Measurements from ENCODE around the gene BATF2. TPM values are rescaled to one million over a fixed set of nuclear protein-coding genes. Genes with fewer than 3 reads are reported as not detected.
A peak's percentile ranks its signal among the peaks of the same experiment; 100 is the strongest.

BATF2 gene, protein sequence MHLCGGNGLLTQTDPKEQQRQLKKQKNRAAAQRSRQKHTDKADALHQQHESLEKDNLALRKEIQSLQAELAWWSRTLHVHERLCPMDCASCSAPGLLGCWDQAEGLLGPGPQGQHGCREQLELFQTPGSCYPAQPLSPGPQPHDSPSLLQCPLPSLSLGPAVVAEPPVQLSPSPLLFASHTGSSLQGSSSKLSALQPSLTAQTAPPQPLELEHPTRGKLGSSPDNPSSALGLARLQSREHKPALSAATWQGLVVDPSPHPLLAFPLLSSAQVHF
- total RNA-seq = under 1 TPM in 1 of 2 experiments, not detected in 1; 0.10 TPM

DNA sequence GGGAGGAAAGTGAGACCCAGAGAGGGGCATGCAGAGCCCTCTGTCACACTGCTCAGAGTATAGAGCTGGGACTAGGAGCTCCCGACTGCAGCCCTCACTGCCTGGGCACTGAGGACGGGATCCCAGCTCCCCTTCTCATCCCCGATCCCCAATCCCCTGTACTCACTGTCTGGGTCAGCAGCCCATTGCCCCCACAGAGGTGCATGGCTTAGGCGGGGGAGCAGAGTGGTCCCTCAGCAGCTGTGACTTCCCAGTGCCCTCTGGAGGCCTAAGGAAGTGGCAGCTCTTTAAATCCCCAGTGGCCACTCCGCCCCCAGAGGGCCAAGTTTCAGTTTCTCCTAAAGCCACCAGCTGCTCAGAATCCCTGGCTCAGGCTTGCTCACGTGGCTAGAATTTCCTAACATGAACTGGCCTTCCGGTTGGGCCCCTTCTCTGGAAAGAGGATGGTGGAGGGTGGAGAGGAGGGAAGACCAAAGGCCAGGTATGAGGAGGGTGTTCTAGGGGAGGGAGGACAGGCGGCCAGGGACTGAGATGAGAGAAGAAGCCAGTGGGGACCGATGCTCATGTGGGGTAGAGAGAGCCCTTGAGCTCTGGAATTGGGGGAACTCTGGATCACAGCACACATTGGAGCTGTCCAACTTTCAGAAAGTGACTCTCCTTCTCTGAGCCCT, at the start of gene BATF2:
Gene BATF2 (minus strand): TSS at position 262 of the 671 bp plus-strand sequence. CDS start 57 bp downstream, at position 205.
- Mint-ChIP-seq H3K36me3 (ENCODE audit: low read depth) (no peaks in the 10 kb centered on the region), H3K4me1 (peaks cover 24% of the 10 kb centered on the region), H3K27ac (peak within 1 kb of the TSS; percentile 61), H3K27me3 (peaks cover 4% of the 10 kb centered on the region), H3K9me3 (no peaks in the 10 kb centered on the region), H3K4me3 (peak within 1 kb of the TSS; percentile 38)
- ChIA-PET CTCF (interaction anchor here (0.8 to 1.9 kb wide), 8 partner anchors 10 to 229 kb away, joined by 3 to 16 read pairs (median 4); partner anchors contain the start of gene ARL2), POLR2A (no interaction called here)
- DNase-seq = no peak

DNA sequence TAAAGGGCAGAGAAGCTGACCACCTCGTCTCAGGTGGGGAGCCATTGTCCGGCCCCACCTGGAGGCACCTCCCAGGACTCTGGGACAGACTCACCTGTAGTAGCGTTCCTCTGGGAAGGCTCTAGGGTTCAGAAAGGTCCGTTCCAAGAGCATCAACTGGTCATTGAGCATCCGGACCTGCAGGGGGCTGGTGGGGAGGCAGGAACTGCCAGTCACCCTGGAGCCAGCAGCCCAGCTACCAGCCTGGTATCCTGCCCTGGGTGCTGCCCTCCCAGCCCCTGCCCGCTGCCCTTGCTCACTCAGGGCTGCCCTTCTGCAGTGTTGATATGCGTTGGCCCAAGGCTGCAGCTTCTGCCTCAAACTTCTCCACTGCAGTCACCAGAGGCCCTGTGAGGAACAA, 49.0 kb upstream of the BATF2 start:
- H3K36me3 Mint-ChIP-seq (ENCODE audit: low read depth) = peaks cover 25% of the 10 kb centered on the region
- H3K27ac Mint-ChIP-seq = no peak overlapping the region
- POLR2A ChIA-PET = no interaction called here
- no peak for DNase-seq
- CTCF ChIA-PET = interaction anchor here (0.6 to 1.2 kb wide), 4 partner anchors 22 to 65 kb away, joined by 3 to 4 read pairs (median 3); partner anchors contain the start of gene ARL2
- H3K9me3 Mint-ChIP-seq = no peaks in the 10 kb centered on the region
- no peak overlapping the region for H3K4me3 Mint-ChIP-seq
- peaks cover 48% of the 10 kb centered on the region for H3K4me1 Mint-ChIP-seq
- no peaks in the 10 kb centered on the region for H3K27me3 Mint-ChIP-seq

DNA sequence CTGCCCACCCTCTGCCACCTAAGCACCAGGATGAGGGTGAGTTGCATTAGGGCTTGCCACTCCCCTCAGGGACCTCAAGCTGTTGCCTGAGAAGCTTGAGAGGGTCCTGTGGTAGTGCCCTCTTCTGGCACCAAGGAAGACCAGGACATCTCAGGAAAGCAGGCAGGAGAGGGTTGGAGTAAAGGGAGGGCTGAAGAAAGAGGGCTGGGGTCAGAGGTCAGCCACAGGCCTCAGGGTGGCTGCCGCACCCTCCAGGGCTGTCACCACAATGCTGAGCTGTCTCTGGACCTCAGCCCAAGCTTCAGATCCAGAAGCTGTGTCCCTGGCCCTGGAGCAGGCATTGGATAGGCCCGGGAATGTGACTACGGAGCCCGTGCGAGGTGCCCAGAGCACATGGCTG, 48.3 kb upstream of the BATF2 start:
- POLR2A ChIA-PET = no interaction called here
- Mint-ChIP-seq H3K4me1 (peaks cover 52% of the 10 kb centered on the region), H3K27ac (no peak overlapping the region), H3K9me3 (no peaks in the 10 kb centered on the region), H3K4me3 (no peak overlapping the region), H3K36me3 (ENCODE audit: low read depth) (peaks cover 25% of the 10 kb centered on the region), H3K27me3 (no peaks in the 10 kb centered on the region)
- CTCF ChIA-PET = interaction anchor here (0.9 to 1.2 kb wide), 3 partner anchors 31 to 66 kb away, joined by 3 to 4 read pairs (median 3); partner anchors contain the start of gene ARL2
- no peak for DNase-seq

DNA sequence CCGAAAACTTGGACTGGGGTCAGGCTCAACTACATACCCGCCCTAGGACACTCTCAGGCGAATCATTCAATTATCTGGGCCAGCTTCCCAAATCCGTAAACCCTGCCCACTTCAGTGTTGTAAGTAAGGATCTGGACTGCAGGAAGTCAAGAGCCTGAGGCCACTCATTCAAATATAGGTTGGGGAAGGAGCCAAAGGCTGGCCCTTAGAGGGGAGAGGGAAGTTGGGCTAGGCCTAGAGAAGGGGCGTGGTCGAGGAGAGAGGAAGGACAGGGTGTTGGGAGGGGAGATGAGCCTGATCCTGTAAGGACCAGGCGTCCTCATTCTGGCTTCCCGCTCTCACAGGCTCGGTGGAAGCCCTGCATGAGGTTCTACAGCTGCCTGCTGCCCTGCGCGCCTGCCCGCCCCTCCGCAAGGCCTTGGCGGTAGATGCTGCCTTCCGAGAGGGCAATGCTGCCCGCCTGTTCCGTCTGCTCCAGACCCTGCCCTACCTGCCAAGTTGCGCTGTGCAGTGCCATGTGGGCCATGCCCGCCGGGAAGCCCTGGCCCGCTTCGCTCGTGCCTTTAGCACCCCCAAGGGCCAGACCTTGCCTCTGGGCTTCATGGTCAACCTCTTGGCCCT, 47.2 kb upstream of the BATF2 start:
- no peak for DNase-seq
- no peaks in the 10 kb centered on the region for H3K27me3 Mint-ChIP-seq
- ChIA-PET POLR2A (no interaction called here), CTCF (interaction anchor here (3.9 kb wide), 1 partner anchor 30 kb away, joined by 13 read pairs; the partner anchor contains the start of gene ARL2)
- no peak overlapping the region for H3K4me3 Mint-ChIP-seq
- peaks cover 57% of the 10 kb centered on the region for H3K4me1 Mint-ChIP-seq
- peaks cover 25% of the 10 kb centered on the region for H3K36me3 Mint-ChIP-seq (ENCODE audit: low read depth)
- H3K27ac Mint-ChIP-seq = no peak overlapping the region
- H3K9me3 Mint-ChIP-seq = no peaks in the 10 kb centered on the region

DNA sequence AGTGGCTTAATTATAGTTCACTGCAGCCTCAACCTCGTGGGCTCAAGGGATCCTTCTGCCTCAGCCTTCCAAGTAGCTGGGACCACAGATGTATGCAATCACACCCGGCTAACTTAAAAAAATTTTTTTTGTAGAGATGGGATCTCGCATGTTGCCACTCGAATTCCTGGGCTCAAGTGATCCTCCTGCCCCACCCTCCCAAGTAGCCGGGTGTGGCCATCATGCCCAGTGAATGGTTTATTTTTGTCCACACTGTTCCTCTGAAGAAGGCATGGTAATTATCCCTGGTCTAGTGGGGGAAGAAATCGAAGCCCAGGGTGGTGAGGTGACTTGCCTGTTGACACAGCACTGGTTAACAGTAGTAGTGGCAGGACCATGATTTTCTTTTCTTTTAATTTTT, 46.1 kb upstream of the BATF2 start:
- peak overlapping the region; percentile 85 for H3K4me3 Mint-ChIP-seq
- peaks cover 24% of the 10 kb centered on the region for H3K36me3 Mint-ChIP-seq (ENCODE audit: low read depth)
- no peaks in the 10 kb centered on the region for H3K9me3 Mint-ChIP-seq
- no peak for DNase-seq
- ChIA-PET CTCF (interaction anchor here (3.9 kb wide), 1 partner anchor 28 kb away, joined by 13 read pairs; the partner anchor contains the start of gene ARL2), POLR2A (no interaction called here)
- no peaks in the 10 kb centered on the region for H3K27me3 Mint-ChIP-seq
- H3K4me1 Mint-ChIP-seq = peaks cover 51% of the 10 kb centered on the region
- H3K27ac Mint-ChIP-seq = no peak overlapping the region

DNA sequence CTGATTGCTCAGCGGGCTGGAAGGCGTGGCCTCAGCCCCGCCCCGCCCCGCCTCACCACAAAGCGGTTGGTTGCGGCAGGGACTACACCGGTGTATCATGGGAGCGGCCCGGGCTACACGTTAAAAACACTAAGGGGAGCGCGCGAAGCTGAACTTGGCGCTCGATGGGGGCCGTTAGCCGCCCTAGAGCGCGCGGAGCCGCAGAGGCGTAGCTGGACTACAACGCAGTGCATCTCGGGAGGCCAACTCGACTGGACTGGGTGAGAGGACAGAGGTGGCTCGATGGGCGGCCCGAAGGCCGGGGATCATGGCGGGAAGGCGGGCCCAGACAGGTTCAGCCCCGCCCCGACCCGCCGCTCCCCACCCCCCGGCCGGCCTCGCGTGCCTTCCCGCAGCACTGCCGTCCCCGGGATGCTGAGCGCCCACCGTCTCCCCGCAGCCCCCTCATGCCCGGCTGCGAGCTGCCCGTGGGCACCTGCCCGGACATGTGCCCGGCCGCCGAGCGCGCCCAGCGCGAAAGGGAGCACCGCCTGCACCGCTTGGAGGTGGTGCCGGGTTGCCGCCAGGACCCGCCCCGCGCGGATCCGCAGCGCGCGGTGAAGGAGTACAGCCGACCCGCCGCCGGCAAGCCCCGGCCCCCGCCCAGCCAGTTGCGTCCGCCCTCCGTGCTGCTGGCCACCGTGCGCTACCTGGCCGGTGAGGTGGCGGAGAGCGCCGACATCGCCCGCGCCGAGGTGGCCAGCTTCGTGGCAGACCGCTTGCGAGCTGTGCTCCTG, 44.3 kb upstream of the BATF2 start, which contains the start of gene SAC3D1:
Gene SAC3D1 (plus strand): TSS at position 364 of the 776 bp plus-strand sequence. CDS start 83 bp downstream, at position 447.
- Mint-ChIP-seq H3K4me3 (peak within 1 kb of the TSS; percentile 90), H3K4me1 (peaks cover 34% of the 10 kb centered on the region), H3K9me3 (no peaks in the 10 kb centered on the region), H3K36me3 (ENCODE audit: low read depth) (peaks cover 20% of the 10 kb centered on the region), H3K27ac (peak within 1 kb of the TSS; percentile 98), H3K27me3 (no peaks in the 10 kb centered on the region)
- POLR2A ChIA-PET = interaction anchor here (0.5 to 0.9 kb wide), 2 partner anchors 262 to 274 kb away, joined by 3 read pairs; no protein-coding TSS in a partner anchor
- CTCF ChIA-PET = interaction anchor here (0.6 to 3.9 kb wide), 9 partner anchors 12 to 417 kb away, joined by 3 to 13 read pairs (median 3); partner anchors contain the start of genes ARL2, SNX15 and ZNHIT2
- peak; percentile 95 for DNase-seq

DNA sequence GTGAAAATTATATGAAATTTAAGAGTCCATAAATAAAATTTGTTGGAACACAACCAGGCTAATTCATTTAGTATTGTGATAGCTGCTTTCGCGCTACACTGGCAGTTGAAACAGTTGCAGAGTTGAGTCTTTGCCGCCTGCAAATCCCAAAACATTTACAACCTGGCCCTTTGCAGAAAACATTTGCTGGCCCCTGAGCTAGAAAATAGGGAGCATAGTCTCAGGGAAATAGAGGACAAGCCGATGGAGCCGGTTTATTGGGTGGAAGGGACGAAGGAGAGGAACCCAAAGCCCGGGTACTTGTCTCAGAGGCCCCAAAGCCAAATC, 43.7 kb upstream of the BATF2 start:
- Mint-ChIP-seq H3K9me3 (no peaks in the 10 kb centered on the region), H3K27ac (peak overlapping the region; percentile 98), H3K36me3 (ENCODE audit: low read depth) (peaks cover 20% of the 10 kb centered on the region), H3K27me3 (no peaks in the 10 kb centered on the region), H3K4me1 (peaks cover 33% of the 10 kb centered on the region), H3K4me3 (peak overlapping the region; percentile 90)
- ChIA-PET POLR2A (interaction anchor here (0.9 kb wide), 1 partner anchor 275 kb away, joined by 3 read pairs; no protein-coding TSS in a partner anchor), CTCF (interaction anchor here (0.6 to 3.9 kb wide), 8 partner anchors 11 to 417 kb away, joined by 3 to 13 read pairs (median 4); partner anchors contain the start of genes ARL2, SNX15 and ZNHIT2)
- no peak for DNase-seq

DNA sequence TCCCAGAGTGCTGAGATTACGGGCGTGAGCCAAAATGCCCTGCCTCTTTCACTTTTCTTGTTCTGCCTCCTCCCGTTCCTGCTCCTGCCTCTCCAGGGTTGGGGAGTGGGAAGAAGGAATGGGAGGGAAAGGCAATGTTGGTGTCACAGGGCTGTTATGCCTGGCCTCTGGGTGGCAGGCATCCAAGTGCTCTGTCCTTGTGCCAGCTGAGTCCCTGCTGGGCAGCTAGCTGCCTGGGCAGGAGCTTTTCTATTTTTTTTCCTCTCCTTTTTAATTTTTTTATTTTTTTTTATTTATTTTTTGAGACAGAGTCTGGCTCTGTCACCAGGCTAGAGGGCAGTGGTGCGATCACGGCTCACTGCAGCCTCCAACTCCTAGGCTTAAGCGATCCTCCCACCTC, 40.2 kb upstream of the BATF2 start:
- Mint-ChIP-seq H3K27ac (no peak overlapping the region), H3K27me3 (no peaks in the 10 kb centered on the region), H3K4me1 (peaks cover 12% of the 10 kb centered on the region), H3K36me3 (ENCODE audit: low read depth) (peaks cover 2% of the 10 kb centered on the region), H3K4me3 (no peak overlapping the region), H3K9me3 (no peaks in the 10 kb centered on the region)
- no peak for DNase-seq
- POLR2A ChIA-PET = interaction anchor here (0.7 kb wide), 1 partner anchor 13 kb away, joined by 4 read pairs; no protein-coding TSS in a partner anchor
- CTCF ChIA-PET = interaction anchor here (0.6 to 3.7 kb wide), 3 partner anchors 11 to 216 kb away, joined by 4 to 16 read pairs (median 6); partner anchors contain the start of genes SNX15 and TM7SF2

DNA sequence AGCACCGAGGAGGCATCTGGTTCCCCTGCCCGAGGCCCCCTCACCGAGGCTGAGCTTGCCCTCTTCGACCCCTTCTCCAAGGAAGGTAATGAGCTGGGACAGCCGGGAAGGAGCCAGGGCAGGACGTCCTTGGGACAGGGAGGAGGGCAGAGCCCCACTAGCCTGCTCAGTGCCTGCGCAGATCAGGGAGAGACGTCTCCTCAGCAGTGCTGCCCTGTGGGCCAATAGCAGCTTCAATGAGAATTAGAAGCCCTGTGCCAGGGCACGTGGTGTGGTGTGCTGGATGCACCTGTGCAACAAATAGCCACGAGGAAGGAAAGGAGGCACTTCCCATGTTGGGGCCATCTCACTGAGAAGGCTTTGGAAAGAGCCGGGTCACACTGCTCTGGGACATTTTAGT, 38.8 kb upstream of the BATF2 start:
- POLR2A ChIA-PET = no interaction called here
- H3K27me3 Mint-ChIP-seq = no peaks in the 10 kb centered on the region
- CTCF ChIA-PET = interaction anchor here (0.6 to 3.7 kb wide), 3 partner anchors 10 to 65 kb away, joined by 3 to 16 read pairs (median 3); partner anchors contain the start of gene SNX15
- DNase-seq = no peak
- H3K4me3 Mint-ChIP-seq = no peak overlapping the region
- no peaks in the 10 kb centered on the region for H3K9me3 Mint-ChIP-seq
- peaks cover 7% of the 10 kb centered on the region for H3K4me1 Mint-ChIP-seq
- no peak overlapping the region for H3K27ac Mint-ChIP-seq
- H3K36me3 Mint-ChIP-seq (ENCODE audit: low read depth) = peaks cover 2% of the 10 kb centered on the region

DNA sequence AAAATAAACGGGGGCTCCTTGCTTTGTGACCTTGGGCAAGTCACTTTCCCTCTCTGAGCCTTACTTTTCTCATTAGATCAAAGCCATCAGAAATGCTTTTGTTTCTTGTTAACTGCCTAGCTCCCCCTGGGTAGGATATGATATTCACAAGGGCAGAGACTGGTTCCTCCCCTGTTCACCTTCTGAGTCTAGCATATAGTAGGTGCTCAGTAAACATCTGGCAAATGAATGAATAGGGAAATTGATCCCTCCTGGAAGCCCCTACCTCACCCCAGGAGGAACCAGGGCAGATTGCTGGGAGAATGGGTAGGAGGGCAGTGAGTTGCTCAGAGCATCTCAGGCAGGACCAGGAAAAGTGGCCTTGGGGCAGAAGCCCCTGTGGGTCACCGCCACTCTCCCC, 37.7 kb upstream of the BATF2 start:
- Mint-ChIP-seq H3K36me3 (ENCODE audit: low read depth) (peaks cover 2% of the 10 kb centered on the region), H3K4me3 (no peak overlapping the region), H3K27me3 (no peaks in the 10 kb centered on the region), H3K4me1 (no peaks in the 10 kb centered on the region), H3K27ac (no peak overlapping the region), H3K9me3 (no peaks in the 10 kb centered on the region)
- DNase-seq = no peak
- POLR2A ChIA-PET = no interaction called here
- CTCF ChIA-PET = interaction anchor here (0.5 to 1.3 kb wide), 2 partner anchors 19 to 298 kb away, joined by 4 to 6 read pairs; no protein-coding TSS in a partner anchor

DNA sequence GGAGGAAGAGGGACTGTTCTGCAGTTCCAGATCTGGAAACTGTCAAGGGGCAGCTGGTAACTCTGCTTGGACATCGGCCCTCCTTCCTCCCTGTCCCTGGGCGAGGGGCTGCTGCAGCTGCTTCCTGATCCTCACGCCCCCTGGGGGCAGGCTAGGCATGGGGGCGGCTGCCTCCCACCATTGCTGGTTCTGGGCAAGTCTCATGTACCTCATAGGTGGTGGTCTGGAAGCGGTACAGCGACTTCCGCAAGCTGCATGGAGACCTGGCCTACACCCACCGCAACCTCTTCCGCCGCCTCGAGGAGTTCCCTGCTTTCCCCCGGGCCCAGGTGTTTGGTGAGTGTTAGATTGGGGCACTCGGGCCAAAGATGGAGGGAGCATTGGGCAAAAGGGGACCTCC, 35.4 kb upstream of the BATF2 start:
- no peak for DNase-seq
- CTCF ChIA-PET = interaction anchor here (0.6 kb wide), 1 partner anchor 1820 kb away, joined by 3 read pairs; no protein-coding TSS in a partner anchor
- H3K27me3 Mint-ChIP-seq = no peaks in the 10 kb centered on the region
- POLR2A ChIA-PET = no interaction called here
- H3K4me1 Mint-ChIP-seq = peaks cover 15% of the 10 kb centered on the region
- peaks cover 2% of the 10 kb centered on the region for H3K36me3 Mint-ChIP-seq (ENCODE audit: low read depth)
- no peaks in the 10 kb centered on the region for H3K9me3 Mint-ChIP-seq
- no peak overlapping the region for H3K4me3 Mint-ChIP-seq
- H3K27ac Mint-ChIP-seq = no peak overlapping the region
